IMR-90 (cell line): Measurements from ENCODE around the gene PBXIP1. TPM values are rescaled to one million over a fixed set of nuclear protein-coding genes. Genes with fewer than 3 reads are reported as not detected.

Experiments used
- ATAC-seq: fragments of 200-7000 bp; cut with Tn5 transposase; 2 replicates; pipeline ENCODE4 v1.9.1; 2020; ENCODE audit warnings: low read depth, mild to moderate bottlenecking, moderate library complexity
- BruUV-seq: library from RNA; stranded (reverse); fragments of 400-500 nt; replicated peaks from 2 replicates; lab custom pipeline; 2021; lab: Mats Ljungman, UMichigan
- CTCF ChIA-PET: fragments of 300-600 bp; formaldehyde crosslinking; extraction: SDS; loops from one replicate; lab custom pipeline; 2021; ENCODE audit warnings: antibody characterized with exemption; lab: Yijun Ruan, JAX
- POLR2A ChIA-PET: fragments of 300-600 bp; sonication (Branson Sonifier 250); formaldehyde crosslinking; loops from one replicate; lab custom pipeline; 2022; ENCODE audit warnings: antibody characterized with exemption; ENCODE audit not compliant: unreplicated experiment; lab: Charles Lee
- DNase-seq: peaks from one replicate; pipeline ENCODE4 v3.0.0; 2013
- H2AFZ ChIP-seq: replicated peaks from 2 replicates; pipeline ENCODE3; 2013; ENCODE audit warnings: low read length, mild to moderate bottlenecking; ENCODE audit not compliant: poor library complexity
- H2AK5ac ChIP-seq: 2 replicates; pipeline ENCODE4 v1.6.1; 2013; ENCODE audit warnings: low read depth, low read length, inconsistent platforms
- H2AK9ac ChIP-seq: replicated peaks from 2 replicates; pipeline ENCODE3; 2013; ENCODE audit warnings: mild to moderate bottlenecking, low read depth, low read length, moderate library complexity; ENCODE audit not compliant: poor library complexity
- H2BK120ac ChIP-seq: 2 replicates; pipeline ENCODE4 v1.6.1; 2013; ENCODE audit warnings: low read depth, low read length, inconsistent platforms
- H2BK15ac ChIP-seq: 3 replicates; pipeline ENCODE4 v1.6.1; 2013; ENCODE audit warnings: low read depth, low read length, inconsistent platforms
- H2BK20ac ChIP-seq: 2 replicates; pipeline ENCODE4 v1.6.1; 2013; ENCODE audit warnings: low read depth, mild to moderate bottlenecking, inconsistent platforms, low read length, moderate library complexity
- H2BK5ac ChIP-seq: 2 replicates; pipeline ENCODE4 v1.6.1; 2013; ENCODE audit warnings: mild to moderate bottlenecking, low read depth, low read length, inconsistent platforms; ENCODE audit not compliant: poor library complexity, severe bottlenecking
- H3K14ac ChIP-seq: replicated peaks from 2 replicates; pipeline ENCODE4 v1.6.1; 2013; ENCODE audit warnings: low read depth, low read length, inconsistent platforms
- H3K18ac ChIP-seq: 2 replicates; pipeline ENCODE4 v1.6.1; 2013; ENCODE audit warnings: low read depth, low read length, control low read depth
- H3K23ac ChIP-seq: 2 replicates; pipeline ENCODE4 v1.6.1; 2013; ENCODE audit warnings: low read depth, low read length, inconsistent platforms
- H3K27ac ChIP-seq: 2 replicates; pipeline ENCODE4 v1.5.1; 2013; ENCODE audit warnings: mild to moderate bottlenecking, control low read depth, low read length; ENCODE audit not compliant: insufficient read depth
- H3K27me3 ChIP-seq: 2 replicates; pipeline ENCODE4 v1.6.1; 2013; ENCODE audit warnings: low read length; ENCODE audit not compliant: control insufficient read depth, insufficient read depth
- H3K36me3 ChIP-seq: 2 replicates; pipeline ENCODE4 v1.6.1; 2013; ENCODE audit warnings: low read length, mixed read lengths; ENCODE audit not compliant: control insufficient read depth, insufficient read depth
- H3K4ac ChIP-seq: 2 replicates; pipeline ENCODE4 v1.6.1; 2013; ENCODE audit warnings: low read depth, low read length, inconsistent platforms
- H3K4me1 ChIP-seq: 2 replicates; pipeline ENCODE4 v1.6.1; 2013; ENCODE audit warnings: low read length, mixed read lengths; ENCODE audit not compliant: control insufficient read depth, insufficient read depth
- H3K4me2 ChIP-seq: 2 replicates; pipeline ENCODE4 v1.6.1; 2013; ENCODE audit warnings: low read depth, mild to moderate bottlenecking, control low read depth, low read length, moderate library complexity
- H3K4me3 ChIP-seq: 2 replicates; pipeline ENCODE4 v1.5.1; 2013; ENCODE audit warnings: low read depth, mild to moderate bottlenecking, control low read depth, low read length, moderate library complexity; ENCODE audit not compliant: insufficient read depth
- H3K56ac ChIP-seq: 2 replicates; pipeline ENCODE4 v1.6.1; 2013; ENCODE audit warnings: low read length, inconsistent platforms; ENCODE audit not compliant: insufficient read depth; ENCODE audit errors: extremely low read depth
- H3K79me1 ChIP-seq, 2 experiments: 2 replicates each; pipeline ENCODE4 v1.6.1; 2013; ENCODE audit warnings: low read length in 2 of 2, inconsistent platforms in 1 of 2, low read depth in 1 of 2
- H3K9ac ChIP-seq: 2 replicates; pipeline ENCODE4 v1.6.1; 2013; ENCODE audit warnings: low read depth, low read length, control low read depth
- H3K9me1 ChIP-seq: 2 replicates; pipeline ENCODE4 v1.6.1; 2013; ENCODE audit warnings: low read length, inconsistent platforms; ENCODE audit not compliant: insufficient read depth
- H3K9me3 ChIP-seq: 2 replicates; pipeline ENCODE4 v1.6.1; 2013; ENCODE audit warnings: low read length; ENCODE audit not compliant: control insufficient read depth, insufficient read depth
- H4K20me1 ChIP-seq: 2 replicates; pipeline ENCODE4 v1.6.1; 2013; ENCODE audit warnings: low read length, inconsistent platforms; ENCODE audit not compliant: insufficient read depth
- H4K5ac ChIP-seq: 2 replicates; pipeline ENCODE4 v1.6.1; 2013; ENCODE audit warnings: mild to moderate bottlenecking, low read depth, low read length, control low read depth
- H4K8ac ChIP-seq, 2 experiments: 2 replicates each; pipeline ENCODE4 v1.6.1; 2013; ENCODE audit warnings: low read depth in 2 of 2, low read length in 2 of 2, control low read depth in 1 of 2, inconsistent platforms in 1 of 2
- H4K91ac ChIP-seq: 2 replicates; pipeline ENCODE4 v1.6.1; 2013; ENCODE audit warnings: low read depth, low read length, inconsistent platforms; ENCODE audit not compliant: insufficient read depth
- BHLHE40 ChIP-seq: fragments of 150-350 bp; IDR thresholded peaks from 2 replicates; pipeline ENCODE4 v1.6.1; 2016; ENCODE audit warnings: mild to moderate bottlenecking, low read depth, low read length
- CEBPB ChIP-seq: IDR thresholded peaks from 2 replicates; pipeline ENCODE4 v1.6.1; 2012; ENCODE audit warnings: low read depth, low read length, improper control_type of control experiment
- CHD1 ChIP-seq: IDR thresholded peaks from 2 replicates; pipeline ENCODE4 v1.6.1; 2012; ENCODE audit warnings: low read depth, low read length, improper control_type of control experiment
- FOS ChIP-seq: fragments of 150-350 bp; IDR thresholded peaks from 2 replicates; pipeline ENCODE4 v1.6.1; 2016; ENCODE audit warnings: low read depth, low read length
- MAFK ChIP-seq: IDR thresholded peaks from 2 replicates; pipeline ENCODE4 v1.6.1; 2012; ENCODE audit warnings: low read depth, low read length, improper control_type of control experiment
- MXI1 ChIP-seq: IDR thresholded peaks from 2 replicates; pipeline ENCODE4 v1.6.1; 2012; ENCODE audit warnings: low read depth, mild to moderate bottlenecking, low read length, moderate library complexity, borderline replicate concordance
- NFE2L2 ChIP-seq: fragments of 150-350 bp; IDR thresholded peaks from 2 replicates; pipeline ENCODE4 v1.6.1; 2016; ENCODE audit warnings: low read depth, mild to moderate bottlenecking, low read length
- POLR2A ChIP-seq: IDR thresholded peaks from 2 replicates; pipeline ENCODE4 v1.6.1; 2012; ENCODE audit warnings: mild to moderate bottlenecking, low read depth, low read length
- RAD21 ChIP-seq: IDR thresholded peaks from 2 replicates; pipeline ENCODE4 v1.6.1; 2012; ENCODE audit warnings: low read length, improper control_type of control experiment
- RCOR1 ChIP-seq: IDR thresholded peaks from 2 replicates; pipeline ENCODE4 v1.6.1; 2012; ENCODE audit warnings: mild to moderate bottlenecking, low read length, improper control_type of control experiment; ENCODE audit not compliant: insufficient replicate concordance
- RFX5 ChIP-seq: IDR thresholded peaks from 2 replicates; pipeline ENCODE4 v1.8.0; 2012; ENCODE audit warnings: low read depth, mild to moderate bottlenecking, low read length, moderate library complexity
- SMC3 ChIP-seq: fragments of 150-350 bp; IDR thresholded peaks from 2 replicates; pipeline ENCODE4 v1.6.1; 2016; ENCODE audit warnings: low read depth, mild to moderate bottlenecking, antibody characterized with exemption, low read length, moderate library complexity
- WGBS, 2 experiments: methylation state at CpG; one replicate each; pipeline versions ENCODE4 v1.1.5 to v1.1.7; 2013; ENCODE audit warnings: missing lambda C conversion rate in 2 of 2; ENCODE audit not compliant: insufficient read length in 1 of 2; ENCODE audit errors: extremely low coverage in 2 of 2; 5-methylcytosine and 5-hydroxymethylcytosine counted together
- dilution Hi-C: fragments of 300-500 bp; cut with HindIII; formaldehyde crosslinking; loops from one replicate; pipeline ENCODE4 v1.14.3; 2018; ENCODE audit warnings: low sequenced_read_pairs; ENCODE audit not compliant: unreplicated experiment
- in situ Hi-C: fragments of 300-500 bp; cut with MboI; formaldehyde crosslinking; loops from 3 replicates; pipeline ENCODE4 v1.14.3; 2019; ENCODE audit warnings: low sequenced_read_pairs, inconsistent platforms, mixed read lengths
- intact Hi-C: fragments of 100-400 bp; cut with micrococcal nuclease; formaldehyde crosslinking; loops from 2 replicates; pipeline ENCODE4 v1.10.0; 2022
- polyA plus RNA-seq, 3 experiments: library from polyadenylated mRNA; depleted of rRNA; stranded (reverse); fragments of >200 nt; gene quantifications; 2 replicates each; pipeline ENCODE4 v1.2.3, GENCODE V29; 2012; ENCODE audit warnings: low replicate concordance in 1 of 3
- total RNA-seq: library from RNA; depleted of rRNA; stranded (reverse); fragments of >200 nt; gene quantifications from 2 replicates; pipeline ENCODE4 v1.2.3, GENCODE V29; 2012
- TF ChIP-seq, protein P1 (sequence below): conservative IDR thresholded peaks from 2 replicates; pipeline ENCODE4 v1.5.1; 2012; ENCODE audit warnings: mild to moderate bottlenecking, low read depth, low read length, improper control_type of control experiment
- TF ChIP-seq, protein P2 (sequence below): fragments of 150-350 bp; IDR thresholded peaks from 2 replicates; pipeline ENCODE4 v1.6.1; 2017; ENCODE audit warnings: mild to moderate bottlenecking, antibody characterized with exemption, low read length, low read depth
- TF ChIP-seq, protein P3 (sequence below): fragments of 150-350 bp; IDR thresholded peaks from 2 replicates; pipeline ENCODE4 v1.6.1; 2016; ENCODE audit warnings: low read depth, mild to moderate bottlenecking, low read length, moderate library complexity, borderline replicate concordance

The PBXIP1 gene
- total and polyA plus RNA-seq, 2 of the 4 experiments (the other 2 are of a cell fraction), result 28.3 to 44.2 TPM

DNA sequence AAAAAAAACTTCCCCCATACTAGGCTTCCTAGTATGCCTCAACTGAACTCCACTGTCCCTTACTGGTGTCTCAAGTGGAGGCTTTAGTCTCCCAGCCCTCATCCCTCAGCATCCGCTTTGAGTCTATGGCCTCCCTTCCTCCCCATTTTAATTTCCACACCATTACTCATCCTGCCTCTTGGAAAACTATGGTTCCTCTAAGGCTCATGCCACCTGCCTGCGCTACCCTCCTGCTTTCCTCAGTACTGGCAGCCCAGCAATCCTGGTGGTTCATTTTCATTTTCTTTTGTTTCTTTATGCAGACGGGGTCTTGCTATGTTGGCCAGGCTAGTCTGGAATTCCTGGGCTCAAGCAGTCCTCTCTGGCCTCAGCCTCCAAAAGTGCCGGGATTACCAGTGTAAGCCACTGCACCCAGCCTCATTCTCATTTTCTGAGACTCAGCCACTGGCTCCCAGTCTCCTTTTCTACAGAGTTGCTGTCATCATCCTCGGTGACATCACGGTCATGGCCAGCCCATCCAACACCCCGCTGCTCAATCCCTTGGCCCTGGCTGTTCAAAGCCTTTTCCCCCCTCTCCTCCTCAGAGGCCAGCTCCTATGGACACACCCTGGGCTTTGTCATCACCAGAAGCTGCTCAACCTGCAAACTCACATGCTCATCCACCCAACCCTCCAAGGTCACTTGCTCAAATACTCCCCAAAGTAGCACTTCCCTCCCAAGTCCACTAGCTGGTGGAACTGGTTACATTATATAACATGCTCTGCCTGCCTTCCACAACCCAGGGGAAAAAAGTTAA is 17.1 kb downstream of the PBXIP1 start:
- no peak overlapping the region for H2BK20ac ChIP-seq
- H3K23ac ChIP-seq, result no peak overlapping the region
- no peak for DNase-seq
- no peak overlapping the region for H4K8ac ChIP-seq
- H4K91ac ChIP-seq, result no peak overlapping the region
- no peaks in the 10 kb centered on the region for H3K9me3 ChIP-seq
- no peak overlapping the region for H3K14ac ChIP-seq
- ChIA-PET POLR2A (no interaction called here), CTCF (no interaction called here)
- no peak overlapping the region for H2BK5ac ChIP-seq
- no peak overlapping the region for H3K4me2 ChIP-seq
- no peak overlapping the region for H3K27ac ChIP-seq
- H4K5ac ChIP-seq, result no peak overlapping the region
- H2BK120ac ChIP-seq, result no peak overlapping the region
- no peak overlapping the region for H3K9ac ChIP-seq
- in situ Hi-C loops, result no loop called here
- no peak overlapping the region for H3K4ac ChIP-seq
- H4K20me1 ChIP-seq, result no peaks in the 10 kb centered on the region
- H3K9me1 ChIP-seq, result peaks cover 11% of the 10 kb centered on the region; the same call in 1 of the 2 replicates
- H3K18ac ChIP-seq, result no peak overlapping the region
- no peak overlapping the region for H2AFZ ChIP-seq
- H2AK5ac ChIP-seq, result no peak overlapping the region
- no peak for ATAC-seq
- peaks cover 0 to 14% of the 10 kb centered on the region in 2 experiments; a peak in 2 of 4 replicates for H3K79me1 ChIP-seq
- peak overlapping the region; percentile 37 for H2AK9ac ChIP-seq
- H3K4me1 ChIP-seq, result peaks cover 2% of the 10 kb centered on the region
- no peak overlapping the region for H2BK15ac ChIP-seq
- no peak overlapping the region for H3K4me3 ChIP-seq
- H3K56ac ChIP-seq, result no peak overlapping the region
- intact Hi-C loops, result no loop called here
- 85% methylated on average over 7 of the region's 7 CpGs; no CpG with 5 or more reads in 1 of the 2 experiments for WGBS, 2 experiments
- H3K27me3 ChIP-seq, result no peaks in the 10 kb centered on the region
- H3K36me3 ChIP-seq, result no peaks in the 10 kb centered on the region
- BruUV-seq, result no TSS peak
- dilution Hi-C loops, result no loop called here
- TF ChIP-seq MAFK, result no peak
- TF ChIP-seq NFE2L2, result no peak
- no peak for TF ChIP-seq SMC3
- TF ChIP-seq, protein P1, sequence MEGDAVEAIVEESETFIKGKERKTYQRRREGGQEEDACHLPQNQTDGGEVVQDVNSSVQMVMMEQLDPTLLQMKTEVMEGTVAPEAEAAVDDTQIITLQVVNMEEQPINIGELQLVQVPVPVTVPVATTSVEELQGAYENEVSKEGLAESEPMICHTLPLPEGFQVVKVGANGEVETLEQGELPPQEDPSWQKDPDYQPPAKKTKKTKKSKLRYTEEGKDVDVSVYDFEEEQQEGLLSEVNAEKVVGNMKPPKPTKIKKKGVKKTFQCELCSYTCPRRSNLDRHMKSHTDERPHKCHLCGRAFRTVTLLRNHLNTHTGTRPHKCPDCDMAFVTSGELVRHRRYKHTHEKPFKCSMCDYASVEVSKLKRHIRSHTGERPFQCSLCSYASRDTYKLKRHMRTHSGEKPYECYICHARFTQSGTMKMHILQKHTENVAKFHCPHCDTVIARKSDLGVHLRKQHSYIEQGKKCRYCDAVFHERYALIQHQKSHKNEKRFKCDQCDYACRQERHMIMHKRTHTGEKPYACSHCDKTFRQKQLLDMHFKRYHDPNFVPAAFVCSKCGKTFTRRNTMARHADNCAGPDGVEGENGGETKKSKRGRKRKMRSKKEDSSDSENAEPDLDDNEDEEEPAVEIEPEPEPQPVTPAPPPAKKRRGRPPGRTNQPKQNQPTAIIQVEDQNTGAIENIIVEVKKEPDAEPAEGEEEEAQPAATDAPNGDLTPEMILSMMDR, result no peak
- TF ChIP-seq, protein P2, sequence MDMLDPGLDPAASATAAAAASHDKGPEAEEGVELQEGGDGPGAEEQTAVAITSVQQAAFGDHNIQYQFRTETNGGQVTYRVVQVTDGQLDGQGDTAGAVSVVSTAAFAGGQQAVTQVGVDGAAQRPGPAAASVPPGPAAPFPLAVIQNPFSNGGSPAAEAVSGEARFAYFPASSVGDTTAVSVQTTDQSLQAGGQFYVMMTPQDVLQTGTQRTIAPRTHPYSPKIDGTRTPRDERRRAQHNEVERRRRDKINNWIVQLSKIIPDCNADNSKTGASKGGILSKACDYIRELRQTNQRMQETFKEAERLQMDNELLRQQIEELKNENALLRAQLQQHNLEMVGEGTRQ, result no peak
- no peak for TF ChIP-seq RFX5
- no peak for TF ChIP-seq CHD1
- no peak for TF ChIP-seq CEBPB
- TF ChIP-seq, protein P3, sequence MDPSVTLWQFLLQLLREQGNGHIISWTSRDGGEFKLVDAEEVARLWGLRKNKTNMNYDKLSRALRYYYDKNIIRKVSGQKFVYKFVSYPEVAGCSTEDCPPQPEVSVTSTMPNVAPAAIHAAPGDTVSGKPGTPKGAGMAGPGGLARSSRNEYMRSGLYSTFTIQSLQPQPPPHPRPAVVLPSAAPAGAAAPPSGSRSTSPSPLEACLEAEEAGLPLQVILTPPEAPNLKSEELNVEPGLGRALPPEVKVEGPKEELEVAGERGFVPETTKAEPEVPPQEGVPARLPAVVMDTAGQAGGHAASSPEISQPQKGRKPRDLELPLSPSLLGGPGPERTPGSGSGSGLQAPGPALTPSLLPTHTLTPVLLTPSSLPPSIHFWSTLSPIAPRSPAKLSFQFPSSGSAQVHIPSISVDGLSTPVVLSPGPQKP, result no peak
- TF ChIP-seq POLR2A, result no peak
- no peak for TF ChIP-seq BHLHE40
- TF ChIP-seq FOS, result no peak
- no peak for TF ChIP-seq RCOR1
- no peak for TF ChIP-seq RAD21
- TF ChIP-seq MXI1, result no peak
